GM12878 (cell line): ENCODE measurements around the gene TMED10. TPM values are rescaled to one million over a fixed set of nuclear protein-coding genes. Genes with fewer than 3 reads are reported as not detected.
"Not testable (repeated sequence)": the region's sequence is repeated elsewhere in the genome, so short reads cannot be mapped to it uniquely, and the experiment has no call there.

Source experiments
- ATAC-seq: fragments of 200-7000 bp; cut with Tn5 transposase; 3 replicates; pipeline ENCODE4 v1.9.1; 2020; ENCODE audit warnings: mild to moderate bottlenecking, moderate library complexity
- BruUV-seq: library from RNA; stranded (reverse); fragments of 400-500 nt; replicated peaks from 2 replicates; lab custom pipeline; 2021; lab: Mats Ljungman, UMichigan
- CTCF ChIA-PET: fragments of 300-600 bp; sonication (Branson Sonifier 250); formaldehyde crosslinking; extraction: SDS; loops from one replicate; lab custom pipeline; 2021; ENCODE audit warnings: inconsistent platforms; lab: Yijun Ruan, JAX
- POLR2A ChIA-PET: fragments of 350-600 bp; formaldehyde crosslinking; extraction: SDS; loops from one replicate; lab custom pipeline; 2021; ENCODE audit warnings: inconsistent platforms; lab: Charles Lee
- RAD21 ChIA-PET: fragments of 300-600 bp; sonication (Branson Sonifier 250); formaldehyde crosslinking; loops from one replicate; lab custom pipeline; 2023; ENCODE audit warnings: antibody characterized with exemption; ENCODE audit not compliant: unreplicated experiment; lab: Charles Lee
- SMC1A ChIA-PET: fragments of 300-600 bp; sonication (Branson Sonifier 250); formaldehyde crosslinking; loops from one replicate; lab custom pipeline; 2023; ENCODE audit not compliant: unreplicated experiment, uncharacterized antibody; lab: Charles Lee
- DNase-seq: peaks from one replicate; pipeline ENCODE4 v3.0.0-alpha.2; 2011; ENCODE audit warnings: low read depth, low spot score
- FAIRE-seq: peaks from 3 replicates; lab custom pipeline; 2011; peaks lifted over from hg19 to GRCh38; lab: Jason Lieb, UNC
- H2AFZ ChIP-seq: 2 replicates; pipeline ENCODE4 v1.6.0; 2011; ENCODE audit warnings: low read depth, low read length, control low read depth; ENCODE audit not compliant: control insufficient read depth
- H3K27ac ChIP-seq: 2 replicates; pipeline ENCODE4 v1.5.1; 2011; ENCODE audit warnings: control low read depth; ENCODE audit not compliant: control insufficient read depth, insufficient read depth
- H3K27me3 ChIP-seq, 2 experiments: replicated peaks in 1 of 2; 2 replicates each; pipeline versions ENCODE4 v1.6.0 to v1.6.1; 2011; ENCODE audit warnings: low read length in 1 of 2; ENCODE audit not compliant: control insufficient read depth in 2 of 2, insufficient read depth in 2 of 2
- H3K36me3 ChIP-seq, 2 experiments: 2 replicates each; pipeline ENCODE4 v1.5.1; 2011; ENCODE audit warnings: low read length in 1 of 2; ENCODE audit not compliant: control insufficient read depth in 2 of 2, insufficient read depth in 2 of 2
- H3K4me1 ChIP-seq: 2 replicates; pipeline ENCODE4 v1.6.1; 2011; ENCODE audit warnings: mild to moderate bottlenecking, low read length, moderate library complexity, mixed read lengths; ENCODE audit not compliant: control insufficient read depth, insufficient read depth
- H3K4me2 ChIP-seq: 2 replicates; pipeline ENCODE4 v1.6.0; 2011; ENCODE audit warnings: control low read depth; ENCODE audit not compliant: control insufficient read depth, insufficient read depth
- H3K4me3 ChIP-seq: fragments of 200-600 bp; sonication (generic); 2 replicates; pipeline ENCODE4 v1.5.1; 2016
- H3K79me2 ChIP-seq: 2 replicates; pipeline ENCODE4 v1.6.0; 2011; ENCODE audit warnings: low read length; ENCODE audit not compliant: control insufficient read depth, insufficient read depth
- H3K9ac ChIP-seq: 2 replicates; pipeline ENCODE4 v1.8.0; 2011; ENCODE audit warnings: low read length, control low read depth, mixed read lengths; ENCODE audit not compliant: control insufficient read depth, insufficient read depth
- H3K9me3 ChIP-seq: replicated peaks from 3 replicates; pipeline ENCODE4 v1.5.1; 2011; ENCODE audit warnings: mild to moderate bottlenecking, low read length; ENCODE audit not compliant: control insufficient read depth, insufficient read depth
- H4K20me1 ChIP-seq: 2 replicates; pipeline ENCODE4 v1.6.0; 2011; ENCODE audit not compliant: control insufficient read depth, insufficient read depth
- E4F1 ChIP-seq: fragments of 450-650 bp; IDR thresholded peaks from 2 replicates; pipeline ENCODE4 v1.6.1; 2018; ENCODE audit warnings: borderline replicate concordance, mild to moderate bottlenecking; ENCODE audit not compliant: partially characterized antibody
- HDAC2 ChIP-seq: fragments of 200-600 bp; sonication (generic); IDR thresholded peaks from 2 replicates; pipeline ENCODE4 v1.6.1; 2017
- JUNB ChIP-seq: IDR thresholded peaks from 2 replicates; pipeline ENCODE4 v1.6.1; 2016; ENCODE audit warnings: antibody characterized with exemption, mild to moderate bottlenecking
- KAT2A ChIP-seq: conservative IDR thresholded peaks from 2 replicates; pipeline ENCODE4 v1.6.1; 2011; ENCODE audit warnings: low read depth, low read length; ENCODE audit not compliant: control insufficient read depth
- MAX ChIP-seq: IDR thresholded peaks from 2 replicates; pipeline ENCODE4 v1.6.1; 2012; ENCODE audit warnings: low read depth, low read length, improper control_type of control experiment
- NR2F1 ChIP-seq: fragments of 450-650 bp; conservative IDR thresholded peaks from 2 replicates; pipeline ENCODE4 v1.6.1; 2017; ENCODE audit warnings: mild to moderate bottlenecking
- RCOR1 ChIP-seq: conservative IDR thresholded peaks from 2 replicates; pipeline ENCODE4 v1.6.1; 2012; ENCODE audit warnings: low read depth, low read length, improper control_type of control experiment
- SRF ChIP-seq, 2 experiments: IDR thresholded peaks; 2 replicates each; pipeline ENCODE4 v1.6.1; 2011; ENCODE audit warnings: low read depth in 2 of 2, low read length in 2 of 2, mild to moderate bottlenecking in 1 of 2, moderate library complexity in 1 of 2
- WGBS: methylation state at CpG from one replicate; pipeline ENCODE4 v1.1.6; 2016; ENCODE audit warnings: low lambda C conversion rate; ENCODE audit not compliant: insufficient replicate concordance, insufficient coverage; ENCODE audit errors: missing lambda C conversion rate; 5-methylcytosine and 5-hydroxymethylcytosine counted together
- in situ Hi-C: fragments of 300-500 bp; cut with MboI; formaldehyde crosslinking; loops from 9 replicates; pipeline ENCODE4 v1.14.3; 2018; ENCODE audit warnings: mixed read lengths
- intact Hi-C: fragments of 100-400 bp; cut with micrococcal nuclease; formaldehyde crosslinking; loops from one replicate; pipeline ENCODE4 v1.14.2; 2022; ENCODE audit not compliant: unreplicated experiment
- polyA plus RNA-seq, 11 experiments: library from polyadenylated mRNA; depleted of rRNA in 4 of 11; unstranded in 6 of 11; stranded (reverse) in 5 of 11; fragments of >200 nt; fragmentation: Nextera tagmentation in 4 of 11; fragmentation: Illumina TruSeq in 1 of 11; extraction: Ambion mirVana in 4 of 11; extraction: Trizol in 1 of 11; gene quantifications; 1 replicate in 1 of 11; 2 replicates in 10 of 11; pipeline versions ENCODE4 v1.2.1 to v1.2.3, GENCODE V29; 2011 to 2016; ENCODE audit warnings: inconsistent platforms in 2 of 11, missing spikeins in 2 of 11, low read depth in 1 of 11
- total RNA-seq, 4 experiments: library from RNA; depleted of rRNA in 3 of 4; stranded (reverse); fragments of >200 nt in 3 of 4; fragmentation: Illumina TruSeq in 1 of 4; extraction: Trizol in 1 of 4; gene quantifications; 2 replicates each; pipeline versions ENCODE4 v1.2.1 to v1.2.3, GENCODE V29; 2013 to 2021
- TF ChIP-seq, protein P1 (sequence below): IDR thresholded peaks from 2 replicates; pipeline ENCODE4 v1.6.1; 2012; ENCODE audit warnings: improper control_type of control experiment, low read depth, low read length; ENCODE audit not compliant: insufficient replicate concordance

TMED10 gene
- total and polyA plus RNA-seq, 10 of the 15 experiments (the other 5 are each of a cell fraction or from before 2014, with no cell fraction given), result 99.8 to 270 (median 180) TPM

- RAD21 ChIA-PET, FAIRE-seq, DNase-seq, H3K4me2 ChIP-seq, intact Hi-C loops, H3K4me3 ChIP-seq, H3K27me3 ChIP-seq, POLR2A ChIA-PET, BruUV-seq, CTCF ChIA-PET, in situ Hi-C loops, H3K9me3 ChIP-seq, H3K36me3 ChIP-seq, H3K9ac ChIP-seq, H3K27ac ChIP-seq, SMC1A ChIA-PET, H3K4me1 ChIP-seq, H2AFZ ChIP-seq, H4K20me1 ChIP-seq, H3K79me2 ChIP-seq, ATAC-seq: not testable (repeated sequence)
- WGBS, result 76% methylated on average over 6 of the region's 6 CpGs
These were observed 25.8 kb downstream of the TMED10 start for GRCh38 chr14:75150637-75151036.

DNA sequence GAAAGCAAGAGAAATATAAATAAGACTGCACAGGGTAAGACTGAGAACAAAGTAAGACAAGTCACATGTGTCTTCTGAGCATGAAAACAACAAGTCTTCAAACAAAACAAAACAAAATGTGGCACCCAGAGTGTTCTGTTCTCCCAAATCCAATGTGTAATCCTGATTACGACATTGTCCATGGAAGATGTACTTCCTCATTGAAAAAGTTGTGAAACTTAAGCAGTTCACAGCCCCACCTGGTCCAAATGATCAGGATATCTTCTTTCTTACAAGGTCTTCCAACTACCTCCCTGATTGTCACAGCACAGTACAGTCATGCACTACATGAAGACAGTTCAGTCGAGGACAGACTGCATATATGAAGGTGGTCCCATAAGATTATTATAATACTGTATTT is 26.3 kb downstream of the TMED10 start:
- BruUV-seq, result no TSS peak
- intact Hi-C loops, result no loop called here
- TF ChIP-seq, protein P1, sequence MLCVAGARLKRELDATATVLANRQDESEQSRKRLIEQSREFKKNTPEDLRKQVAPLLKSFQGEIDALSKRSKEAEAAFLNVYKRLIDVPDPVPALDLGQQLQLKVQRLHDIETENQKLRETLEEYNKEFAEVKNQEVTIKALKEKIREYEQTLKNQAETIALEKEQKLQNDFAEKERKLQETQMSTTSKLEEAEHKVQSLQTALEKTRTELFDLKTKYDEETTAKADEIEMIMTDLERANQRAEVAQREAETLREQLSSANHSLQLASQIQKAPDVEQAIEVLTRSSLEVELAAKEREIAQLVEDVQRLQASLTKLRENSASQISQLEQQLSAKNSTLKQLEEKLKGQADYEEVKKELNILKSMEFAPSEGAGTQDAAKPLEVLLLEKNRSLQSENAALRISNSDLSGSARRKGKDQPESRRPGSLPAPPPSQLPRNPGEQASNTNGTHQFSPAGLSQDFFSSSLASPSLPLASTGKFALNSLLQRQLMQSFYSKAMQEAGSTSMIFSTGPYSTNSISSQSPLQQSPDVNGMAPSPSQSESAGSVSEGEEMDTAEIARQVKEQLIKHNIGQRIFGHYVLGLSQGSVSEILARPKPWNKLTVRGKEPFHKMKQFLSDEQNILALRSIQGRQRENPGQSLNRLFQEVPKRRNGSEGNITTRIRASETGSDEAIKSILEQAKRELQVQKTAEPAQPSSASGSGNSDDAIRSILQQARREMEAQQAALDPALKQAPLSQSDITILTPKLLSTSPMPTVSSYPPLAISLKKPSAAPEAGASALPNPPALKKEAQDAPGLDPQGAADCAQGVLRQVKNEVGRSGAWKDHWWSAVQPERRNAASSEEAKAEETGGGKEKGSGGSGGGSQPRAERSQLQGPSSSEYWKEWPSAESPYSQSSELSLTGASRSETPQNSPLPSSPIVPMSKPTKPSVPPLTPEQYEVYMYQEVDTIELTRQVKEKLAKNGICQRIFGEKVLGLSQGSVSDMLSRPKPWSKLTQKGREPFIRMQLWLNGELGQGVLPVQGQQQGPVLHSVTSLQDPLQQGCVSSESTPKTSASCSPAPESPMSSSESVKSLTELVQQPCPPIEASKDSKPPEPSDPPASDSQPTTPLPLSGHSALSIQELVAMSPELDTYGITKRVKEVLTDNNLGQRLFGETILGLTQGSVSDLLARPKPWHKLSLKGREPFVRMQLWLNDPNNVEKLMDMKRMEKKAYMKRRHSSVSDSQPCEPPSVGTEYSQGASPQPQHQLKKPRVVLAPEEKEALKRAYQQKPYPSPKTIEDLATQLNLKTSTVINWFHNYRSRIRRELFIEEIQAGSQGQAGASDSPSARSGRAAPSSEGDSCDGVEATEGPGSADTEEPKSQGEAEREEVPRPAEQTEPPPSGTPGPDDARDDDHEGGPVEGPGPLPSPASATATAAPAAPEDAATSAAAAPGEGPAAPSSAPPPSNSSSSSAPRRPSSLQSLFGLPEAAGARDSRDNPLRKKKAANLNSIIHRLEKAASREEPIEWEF, result no peak
- TF ChIP-seq KAT2A (no peak), E4F1 (no peak), MAX (no peak), HDAC2 (no peak), RCOR1 (no peak), SRF (IDR thresholded peaks at IDR 0.05; ENCODE audit: low read depth in 2 of 2, low read length in 2 of 2) (no peak), JUNB (no peak), NR2F1 (no peak)

More for the DNA sequence above, 26.3 kb downstream of the TMED10 start:
- Histone ChIP-seq H3K27ac (no peak overlapping the region), H4K20me1 (no peaks in the 10 kb centered on the region), H3K4me3 (no peak overlapping the region), H3K9me3 (no peaks in the 10 kb centered on the region), H3K79me2 (peaks cover 6% of the 10 kb centered on the region), H3K9ac (no peak overlapping the region), H3K36me3 (peaks cover 2 to 6% of the 10 kb centered on the region in 2 experiments; a peak in 3 of 4 replicates), H3K27me3 (no peaks in the 10 kb centered on the region), H3K4me1 (no peaks in the 10 kb centered on the region), H3K4me2 (no peak overlapping the region), H2AFZ (no peak overlapping the region)
- SMC1A ChIA-PET, result no interaction called here
- no peak for DNase-seq
- POLR2A ChIA-PET, result interaction anchor here (0.6 kb wide), 1 partner anchor 472 kb away, joined by 4 read pairs; no protein-coding TSS in a partner anchor
- CTCF ChIA-PET, result no interaction called here
- RAD21 ChIA-PET, result no interaction called here
- no peak for FAIRE-seq
- 73% methylated on average over 2 of the region's 2 CpGs for WGBS
- ATAC-seq, result no peak
- in situ Hi-C loops, result no loop called here
